Astrocyte of the cerebellum (primary cell): ENCODE results near the gene LCE2B.

ENCODE experiments used
- DNase-seq: peaks from one replicate; pipeline ENCODE4 v3.0.0-alpha.2; 2011; ENCODE audit warnings: low read depth
- H3K4me3 ChIP-seq: 2 replicates; pipeline ENCODE4 v1.5.1; 2011; ENCODE audit warnings: mild to moderate bottlenecking, low read depth, low read length, moderate library complexity
- in situ Hi-C: cut with HindIII; loops from 2 replicates; pipeline ENCODE4 v1.10.0; 2017; ENCODE audit warnings: low sequenced_read_pairs
- TF ChIP-seq, protein P1 (sequence below): IDR thresholded peaks from 2 replicates; pipeline ENCODE4 v1.5.1; 2012; ENCODE audit warnings: low read length, low read depth, moderate library complexity, mild to moderate bottlenecking; ENCODE audit errors: missing control alignments

LCE2B gene

GRCh38 chr1:152725261-152725660, 39.3 kb downstream of the LCE2B start:
- TF ChIP-seq, protein P1, sequence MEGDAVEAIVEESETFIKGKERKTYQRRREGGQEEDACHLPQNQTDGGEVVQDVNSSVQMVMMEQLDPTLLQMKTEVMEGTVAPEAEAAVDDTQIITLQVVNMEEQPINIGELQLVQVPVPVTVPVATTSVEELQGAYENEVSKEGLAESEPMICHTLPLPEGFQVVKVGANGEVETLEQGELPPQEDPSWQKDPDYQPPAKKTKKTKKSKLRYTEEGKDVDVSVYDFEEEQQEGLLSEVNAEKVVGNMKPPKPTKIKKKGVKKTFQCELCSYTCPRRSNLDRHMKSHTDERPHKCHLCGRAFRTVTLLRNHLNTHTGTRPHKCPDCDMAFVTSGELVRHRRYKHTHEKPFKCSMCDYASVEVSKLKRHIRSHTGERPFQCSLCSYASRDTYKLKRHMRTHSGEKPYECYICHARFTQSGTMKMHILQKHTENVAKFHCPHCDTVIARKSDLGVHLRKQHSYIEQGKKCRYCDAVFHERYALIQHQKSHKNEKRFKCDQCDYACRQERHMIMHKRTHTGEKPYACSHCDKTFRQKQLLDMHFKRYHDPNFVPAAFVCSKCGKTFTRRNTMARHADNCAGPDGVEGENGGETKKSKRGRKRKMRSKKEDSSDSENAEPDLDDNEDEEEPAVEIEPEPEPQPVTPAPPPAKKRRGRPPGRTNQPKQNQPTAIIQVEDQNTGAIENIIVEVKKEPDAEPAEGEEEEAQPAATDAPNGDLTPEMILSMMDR, result no peak

DNA sequence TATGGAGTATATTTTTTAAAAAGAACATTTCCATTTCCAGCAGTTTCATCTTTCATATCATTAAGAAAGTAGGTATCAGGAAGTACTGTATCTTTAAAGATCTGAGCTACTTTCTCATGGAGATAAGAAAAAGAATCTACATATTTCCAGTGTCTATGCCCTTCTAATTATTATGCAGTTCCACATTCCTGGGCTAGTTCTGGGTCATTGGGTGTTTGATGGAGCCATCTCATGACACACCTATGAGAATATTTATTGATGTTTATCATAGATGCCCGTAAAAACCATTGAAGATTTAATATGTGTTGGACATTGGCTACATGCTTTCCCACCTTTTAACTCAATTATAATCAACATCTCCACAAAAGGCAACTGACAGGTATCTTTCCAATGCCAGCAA, 43.1 kb downstream of the LCE2B start:
- no peak for DNase-seq
- no peak overlapping the region for H3K4me3 ChIP-seq
- TF ChIP-seq, protein P1, result no peak
- in situ Hi-C loops, result no loop called here

More at GRCh38 chr1:152725261-152725660, 39.3 kb downstream of the LCE2B start:
- DNase-seq, result no peak
- H3K4me3 ChIP-seq, result no peak overlapping the region
- in situ Hi-C loops, result no loop called here

DNA sequence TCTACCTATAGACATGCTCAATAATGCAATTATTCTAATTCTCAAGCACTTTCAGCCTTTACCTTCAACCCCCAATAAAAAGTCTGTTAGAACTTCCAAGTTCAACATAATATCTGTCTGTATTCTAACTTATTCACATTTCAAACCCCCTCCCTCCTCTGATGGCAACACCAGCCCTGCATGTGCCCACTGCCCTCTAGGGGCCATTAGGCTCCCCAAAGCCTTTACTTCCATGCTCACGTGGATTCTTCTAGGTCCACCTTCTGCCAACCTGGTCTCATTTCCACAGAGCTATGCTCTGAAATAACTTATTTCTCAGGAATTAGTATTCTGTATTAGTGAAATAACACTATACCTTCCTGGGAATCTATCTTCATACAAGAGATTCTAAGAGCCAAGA, 49.7 kb downstream of the LCE2B start:
- H3K4me3 ChIP-seq, result no peak overlapping the region
- TF ChIP-seq, protein P1, result no peak
- in situ Hi-C loops, result no loop called here
- no peak for DNase-seq
